ENCODE measurements around the gene PDE8B. TPM values are rescaled to one million over a fixed set of nuclear protein-coding genes. Genes with fewer than 3 reads are reported as not detected.

The PDE8B gene
- total and polyA plus RNA-seq, 2 donors (not counting 1 experiment from before 2014, with no cell fraction given), result 0.07 TPM; not detected in 1

DNA sequence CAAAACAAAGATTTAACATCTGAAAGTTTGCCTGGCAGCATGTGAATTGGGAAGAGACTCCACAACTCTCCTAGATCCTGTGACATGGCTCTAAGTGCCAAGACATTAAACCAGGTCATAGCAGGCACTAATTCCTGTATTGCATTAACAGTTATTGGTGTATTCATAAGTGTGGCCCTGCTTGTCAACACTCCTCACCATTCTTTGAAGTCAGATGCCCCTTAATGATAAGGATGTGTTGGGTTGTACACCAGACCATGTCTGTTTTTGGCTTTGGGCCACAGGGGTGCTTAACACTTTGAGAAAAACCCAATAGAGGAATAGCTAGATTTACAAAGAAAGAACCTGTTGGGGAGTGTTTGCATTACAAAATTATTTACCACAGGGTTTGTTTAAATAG is 43.4 kb upstream of the PDE8B start:
- TF ChIP-seq EZH2 (IDR thresholded peaks at IDR 0.05; ENCODE audit: borderline replicate concordance, insufficient read depth, low read depth, low read length, poor library complexity, severe bottlenecking), result no peak
- TF ChIP-seq, protein P1, sequence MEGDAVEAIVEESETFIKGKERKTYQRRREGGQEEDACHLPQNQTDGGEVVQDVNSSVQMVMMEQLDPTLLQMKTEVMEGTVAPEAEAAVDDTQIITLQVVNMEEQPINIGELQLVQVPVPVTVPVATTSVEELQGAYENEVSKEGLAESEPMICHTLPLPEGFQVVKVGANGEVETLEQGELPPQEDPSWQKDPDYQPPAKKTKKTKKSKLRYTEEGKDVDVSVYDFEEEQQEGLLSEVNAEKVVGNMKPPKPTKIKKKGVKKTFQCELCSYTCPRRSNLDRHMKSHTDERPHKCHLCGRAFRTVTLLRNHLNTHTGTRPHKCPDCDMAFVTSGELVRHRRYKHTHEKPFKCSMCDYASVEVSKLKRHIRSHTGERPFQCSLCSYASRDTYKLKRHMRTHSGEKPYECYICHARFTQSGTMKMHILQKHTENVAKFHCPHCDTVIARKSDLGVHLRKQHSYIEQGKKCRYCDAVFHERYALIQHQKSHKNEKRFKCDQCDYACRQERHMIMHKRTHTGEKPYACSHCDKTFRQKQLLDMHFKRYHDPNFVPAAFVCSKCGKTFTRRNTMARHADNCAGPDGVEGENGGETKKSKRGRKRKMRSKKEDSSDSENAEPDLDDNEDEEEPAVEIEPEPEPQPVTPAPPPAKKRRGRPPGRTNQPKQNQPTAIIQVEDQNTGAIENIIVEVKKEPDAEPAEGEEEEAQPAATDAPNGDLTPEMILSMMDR (IDR thresholded peaks at IDR 0.05), result no peak
- no peaks in the 10 kb centered on the region for H4K20me1 ChIP-seq (ENCODE audit: control insufficient read depth, insufficient read depth, low read length, poor library complexity, severe bottlenecking)
- H3K27ac Mint-ChIP-seq, result no peak overlapping the region
- no peak overlapping the region for H3K4me3 Mint-ChIP-seq
- no peak overlapping the region for H3K9ac ChIP-seq (ENCODE audit: low read length)
- no peak for DNase-seq
- no peaks in the 10 kb centered on the region for H3K9me3 Mint-ChIP-seq (ENCODE audit: insufficient read depth)
- H3K4me3 ChIP-seq (ENCODE audit: control extremely low read depth in 1 of 5, extremely low read depth in 1 of 5, insufficient read depth in 1 of 5, low read depth in 2 of 5, low read length in 4 of 5), result no peak overlapping the region
- H3K79me2 ChIP-seq (ENCODE audit: control insufficient read depth, insufficient read depth, low read length), result no peaks in the 10 kb centered on the region
- no peaks in the 10 kb centered on the region for H3K4me1 Mint-ChIP-seq
- no peaks in the 10 kb centered on the region for H3K9me3 ChIP-seq (ENCODE audit: control extremely low read depth in 1 of 3, control insufficient read depth in 2 of 3, insufficient read depth in 1 of 3, low read length in 2 of 3)
- H3K36me3 ChIP-seq (replicated peaks in 1 of 2; ENCODE audit: control extremely low read depth in 1 of 2, control insufficient read depth in 1 of 2, extremely low read depth in 1 of 2, insufficient read depth in 2 of 2, low read length in 1 of 2), result no peaks in the 10 kb centered on the region
- peaks cover 30% of the 10 kb centered on the region for H3K27me3 Mint-ChIP-seq
- peaks cover 0 to 4% (median 0%) of the 10 kb centered on the region in 4 experiments for H3K27me3 ChIP-seq (replicated peaks in 1 of 4; ENCODE audit: control extremely low read depth in 1 of 4, control insufficient read depth in 3 of 4, insufficient read depth in 4 of 4, low read length in 3 of 4)
- H2AFZ ChIP-seq (ENCODE audit: insufficient read depth, low read depth, low read length, poor library complexity, severe bottlenecking), result no peak overlapping the region
- ChIA-PET POLR2A (interaction anchor here (0.6 kb wide), 1 partner anchor 775 kb away, joined by 5 read pairs; no protein-coding TSS in a partner anchor), CTCF (no interaction called here)
- intact Hi-C loops (cut with micrococcal nuclease), result no loop called here
- no peak overlapping the region for H3K27ac ChIP-seq (ENCODE audit: low read length in 2 of 2)
- no peak overlapping the region for H3K4me2 ChIP-seq (replicated peaks; ENCODE audit: low read depth, low read length, poor library complexity, severe bottlenecking)
- H3K4me1 ChIP-seq (ENCODE audit: control insufficient read depth in 2 of 2, insufficient read depth in 2 of 2, low read length in 2 of 2), result no peaks in the 10 kb centered on the region
- no peak for ATAC-seq (ENCODE audit: low read depth)

DNA sequence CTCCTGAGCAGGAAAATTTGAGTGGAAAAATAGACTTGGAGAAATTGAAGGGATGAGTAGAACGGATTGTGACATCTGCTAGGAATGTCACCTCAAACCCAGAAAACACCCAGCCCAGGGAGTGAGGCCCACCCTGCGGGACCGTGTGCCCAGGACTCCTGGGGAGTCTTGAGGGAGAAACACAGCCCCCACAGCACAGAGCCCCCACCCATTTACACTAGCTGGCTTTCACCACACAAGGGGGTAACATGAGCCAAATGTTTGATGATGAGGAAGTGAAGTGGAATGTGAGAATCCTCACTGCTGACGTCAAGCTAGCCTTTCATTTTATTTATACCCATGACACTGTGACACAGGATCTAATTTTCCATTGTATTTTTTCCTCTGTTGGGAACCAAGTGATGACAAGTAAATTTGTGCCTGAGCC is 42.8 kb upstream of the PDE8B start:
- H3K27me3 Mint-ChIP-seq, result peaks cover 27% of the 10 kb centered on the region
- H3K79me2 ChIP-seq (ENCODE audit: control insufficient read depth, insufficient read depth, low read length), result no peaks in the 10 kb centered on the region
- no peak overlapping the region for H3K9ac ChIP-seq (ENCODE audit: low read length)

More for the DNA sequence above, 42.8 kb upstream of the PDE8B start:
- no peak overlapping the region for H3K27ac Mint-ChIP-seq
- Histone ChIP-seq H3K27ac (ENCODE audit: low read length in 2 of 2) (no peak overlapping the region), H3K4me3 (ENCODE audit: control extremely low read depth in 1 of 5, extremely low read depth in 1 of 5, insufficient read depth in 1 of 5, low read depth in 2 of 5, low read length in 4 of 5) (no peak overlapping the region), H3K4me2 (replicated peaks; ENCODE audit: low read depth, low read length, poor library complexity, severe bottlenecking) (no peak overlapping the region), H4K20me1 (ENCODE audit: control insufficient read depth, insufficient read depth, low read length, poor library complexity, severe bottlenecking) (no peaks in the 10 kb centered on the region), H3K36me3 (replicated peaks in 1 of 2; ENCODE audit: control extremely low read depth in 1 of 2, control insufficient read depth in 1 of 2, extremely low read depth in 1 of 2, insufficient read depth in 2 of 2, low read length in 1 of 2) (no peaks in the 10 kb centered on the region), H3K9me3 (ENCODE audit: control extremely low read depth in 1 of 3, control insufficient read depth in 2 of 3, insufficient read depth in 1 of 3, low read length in 2 of 3) (no peaks in the 10 kb centered on the region), H3K27me3 (replicated peaks in 1 of 4; ENCODE audit: control extremely low read depth in 1 of 4, control insufficient read depth in 3 of 4, insufficient read depth in 4 of 4, low read length in 3 of 4) (peaks cover 0 to 4% (median 0%) of the 10 kb centered on the region in 4 experiments), H3K4me1 (ENCODE audit: control insufficient read depth in 2 of 2, insufficient read depth in 2 of 2, low read length in 2 of 2) (no peaks in the 10 kb centered on the region), H2AFZ (ENCODE audit: insufficient read depth, low read depth, low read length, poor library complexity, severe bottlenecking) (no peak overlapping the region)
- ATAC-seq (ENCODE audit: low read depth) (no peak), DNase-seq (no peak)
- CTCF ChIA-PET, result no interaction called here
- whole genome bisulfite sequencing (ENCODE audit: insufficient coverage), result no CpG with 5 or more reads among the region's 4 CpGs
- POLR2A ChIA-PET, result no interaction called here
- no peaks in the 10 kb centered on the region for H3K4me1 Mint-ChIP-seq
- intact Hi-C loops (cut with micrococcal nuclease), result no loop called here
- no peaks in the 10 kb centered on the region for H3K9me3 Mint-ChIP-seq (ENCODE audit: insufficient read depth)
- no peak overlapping the region for H3K4me3 Mint-ChIP-seq
- TF ChIP-seq, protein P1 (IDR thresholded peaks at IDR 0.05), result no peak
- TF ChIP-seq EZH2 (IDR thresholded peaks at IDR 0.05; ENCODE audit: borderline replicate concordance, insufficient read depth, low read depth, low read length, poor library complexity, severe bottlenecking), result no peak
